HG03342 (cell line): ENCODE measurements around the gene CDRT4.

Source experiments
- ATAC-seq: cut with Tn5 transposase; IDR thresholded peaks from one replicate; pipeline ENCODE4 v1.9.1; 2021; ENCODE audit warnings: mild to moderate bottlenecking, moderate library complexity; ENCODE audit not compliant: unreplicated experiment

Gene CDRT4

GRCh38 chr17:15398291-15398690, 69.1 kb downstream of the CDRT4 start:
- no peak for ATAC-seq

GRCh38 chr17:15397620-15398019, 69.8 kb downstream of the CDRT4 start:
- ATAC-seq = no peak

- no peak for ATAC-seq
These were observed 72.3 kb downstream of the CDRT4 start for GRCh38 chr17:15395091-15395490.

- ATAC-seq = no peak
These were observed 74.0 kb downstream of the CDRT4 start for GRCh38 chr17:15393414-15393813.

- no peak for ATAC-seq
These were observed 75.1 kb downstream of the CDRT4 start for GRCh38 chr17:15392326-15392741.

GRCh38 chr17:15388356-15389041, 78.9 kb downstream of the CDRT4 start:
- ATAC-seq = no peak

GRCh38 chr17:15386083-15386482, 81.3 kb downstream of the CDRT4 start:
- ATAC-seq = no peak
